Immature natural killer cell (primary cell): ENCODE results near the gene ACSS1. TPM values are rescaled to one million over a fixed set of nuclear protein-coding genes. Genes with fewer than 3 reads are reported as not detected.

Experiments
- polyA plus RNA-seq, 3 donors: library from polyadenylated mRNA; unstranded; fragments of 300-500 nt; fragmentation: Illumina TruSeq; gene quantifications; one replicate each; pipeline ENCODE4 v1.2.3, GENCODE V29; 2021

Gene ACSS1
- polyA plus RNA-seq, 3 donors from 2014 or later = 66.6 to 85.2 (median 83.7) TPM

Other genes with a start within 250 kb of the ACSS1 start
- 1,000 to 10,000 TPM; 2,262 to 2,521 (median 2,438) TPM for gene CST7, start 108.9 kb downstream of the ACSS1 start, polyA plus RNA-seq
- gene APMAP, start 65.4 kb downstream of the ACSS1 start, polyA plus RNA-seq = 1,000 to 10,000 TPM in 1 of 3 donors, 100 to 1,000 TPM in 2; 649 to 1,111 (median 667) TPM
- gene VSX1, start 24.0 kb upstream of the ACSS1 start, polyA plus RNA-seq = not detected
- 10 to 100 TPM; 22.6 to 36.9 (median 30.0) TPM for gene ENTPD6, start 137.6 kb upstream of the ACSS1 start, polyA plus RNA-seq
- gene PYGB, start 189.9 kb upstream of the ACSS1 start, polyA plus RNA-seq = 10 to 100 TPM; 39.3 to 56.0 (median 51.0) TPM